GM12878 (cell line): ENCODE data around the gene DHRS7C. TPM values are rescaled to one million over a fixed set of nuclear protein-coding genes. Genes with fewer than 3 reads are reported as not detected.

ENCODE experiments used
- ATAC-seq: fragments of 200-7000 bp; cut with Tn5 transposase; 3 replicates; pipeline ENCODE4 v1.9.1; 2020; ENCODE audit warnings: mild to moderate bottlenecking, moderate library complexity
- BruUV-seq: library from RNA; stranded (reverse); fragments of 400-500 nt; replicated peaks from 2 replicates; lab custom pipeline; 2021; lab: Mats Ljungman, UMichigan
- CTCF ChIA-PET: fragments of 300-600 bp; sonication (Branson Sonifier 250); formaldehyde crosslinking; extraction: SDS; loops from one replicate; lab custom pipeline; 2021; ENCODE audit warnings: inconsistent platforms; lab: Yijun Ruan, JAX
- POLR2A ChIA-PET: fragments of 350-600 bp; formaldehyde crosslinking; extraction: SDS; loops from one replicate; lab custom pipeline; 2021; ENCODE audit warnings: inconsistent platforms; lab: Charles Lee
- RAD21 ChIA-PET: fragments of 300-600 bp; sonication (Branson Sonifier 250); formaldehyde crosslinking; loops from one replicate; lab custom pipeline; 2023; ENCODE audit warnings: antibody characterized with exemption; ENCODE audit not compliant: unreplicated experiment; lab: Charles Lee
- SMC1A ChIA-PET: fragments of 300-600 bp; sonication (Branson Sonifier 250); formaldehyde crosslinking; loops from one replicate; lab custom pipeline; 2023; ENCODE audit not compliant: unreplicated experiment, uncharacterized antibody; lab: Charles Lee
- DNase-seq: peaks from one replicate; pipeline ENCODE4 v3.0.0-alpha.2; 2011; ENCODE audit warnings: low read depth, low spot score
- FAIRE-seq: peaks from 3 replicates; lab custom pipeline; 2011; peaks lifted over from hg19 to GRCh38; lab: Jason Lieb, UNC
- H2AFZ ChIP-seq: 2 replicates; pipeline ENCODE4 v1.6.0; 2011; ENCODE audit warnings: low read depth, low read length, control low read depth; ENCODE audit not compliant: control insufficient read depth
- H3K27ac ChIP-seq: 2 replicates; pipeline ENCODE4 v1.5.1; 2011; ENCODE audit warnings: control low read depth; ENCODE audit not compliant: control insufficient read depth, insufficient read depth
- H3K27me3 ChIP-seq, 2 experiments: replicated peaks in 1 of 2; 2 replicates each; pipeline versions ENCODE4 v1.6.0 to v1.6.1; 2011; ENCODE audit warnings: low read length in 1 of 2; ENCODE audit not compliant: control insufficient read depth in 2 of 2, insufficient read depth in 2 of 2
- H3K36me3 ChIP-seq, 2 experiments: 2 replicates each; pipeline ENCODE4 v1.5.1; 2011; ENCODE audit warnings: low read length in 1 of 2; ENCODE audit not compliant: control insufficient read depth in 2 of 2, insufficient read depth in 2 of 2
- H3K4me1 ChIP-seq: 2 replicates; pipeline ENCODE4 v1.6.1; 2011; ENCODE audit warnings: mild to moderate bottlenecking, low read length, moderate library complexity, mixed read lengths; ENCODE audit not compliant: control insufficient read depth, insufficient read depth
- H3K4me2 ChIP-seq: 2 replicates; pipeline ENCODE4 v1.6.0; 2011; ENCODE audit warnings: control low read depth; ENCODE audit not compliant: control insufficient read depth, insufficient read depth
- H3K4me3 ChIP-seq: fragments of 200-600 bp; sonication (generic); 2 replicates; pipeline ENCODE4 v1.5.1; 2016
- H3K79me2 ChIP-seq: 2 replicates; pipeline ENCODE4 v1.6.0; 2011; ENCODE audit warnings: low read length; ENCODE audit not compliant: control insufficient read depth, insufficient read depth
- H3K9ac ChIP-seq: 2 replicates; pipeline ENCODE4 v1.8.0; 2011; ENCODE audit warnings: low read length, control low read depth, mixed read lengths; ENCODE audit not compliant: control insufficient read depth, insufficient read depth
- H3K9me3 ChIP-seq: replicated peaks from 3 replicates; pipeline ENCODE4 v1.5.1; 2011; ENCODE audit warnings: mild to moderate bottlenecking, low read length; ENCODE audit not compliant: control insufficient read depth, insufficient read depth
- H4K20me1 ChIP-seq: 2 replicates; pipeline ENCODE4 v1.6.0; 2011; ENCODE audit not compliant: control insufficient read depth, insufficient read depth
- ATF7 ChIP-seq: fragments of 450-650 bp; IDR thresholded peaks from 2 replicates; pipeline ENCODE4 v1.6.1; 2016; ENCODE audit warnings: low read depth, mild to moderate bottlenecking
- CREB1 ChIP-seq: IDR thresholded peaks from 2 replicates; pipeline ENCODE4 v1.6.1; 2012; ENCODE audit warnings: low read depth, mild to moderate bottlenecking, inconsistent platforms
- HDAC6 ChIP-seq: fragments of 200-600 bp; sonication (generic); IDR thresholded peaks from one replicate; pipeline ENCODE4 v1.8.0; 2017; ENCODE audit warnings: antibody characterized with exemption; ENCODE audit not compliant: unreplicated experiment
- NFXL1 ChIP-seq: fragments of 450-650 bp; IDR thresholded peaks from 2 replicates; pipeline ENCODE4 v1.6.1; 2017; ENCODE audit warnings: antibody characterized with exemption, mild to moderate bottlenecking, borderline replicate concordance
- RFX5 ChIP-seq: IDR thresholded peaks from 2 replicates; pipeline ENCODE4 v1.6.1; 2011; ENCODE audit warnings: low read depth, low read length, improper control_type of control experiment
- SMC3 ChIP-seq: IDR thresholded peaks from 2 replicates; pipeline ENCODE4 v1.6.1; 2011; ENCODE audit warnings: low read length, improper control_type of control experiment, borderline replicate concordance
- SUPT20H ChIP-seq: IDR thresholded peaks from 2 replicates; pipeline ENCODE4 v1.6.1; 2011; ENCODE audit warnings: low read depth, mild to moderate bottlenecking, low read length, moderate library complexity, borderline replicate concordance; ENCODE audit not compliant: control insufficient read depth
- TAF1 ChIP-seq: IDR thresholded peaks from 2 replicates; pipeline ENCODE4 v1.6.1; 2011; ENCODE audit warnings: mild to moderate bottlenecking, low read depth, low read length, borderline replicate concordance
- WRNIP1 ChIP-seq: IDR thresholded peaks from 2 replicates; pipeline ENCODE4 v1.6.1; 2011; ENCODE audit warnings: low read depth, low read length, improper control_type of control experiment, borderline replicate concordance
- WGBS: methylation state at CpG from one replicate; pipeline ENCODE4 v1.1.6; 2016; ENCODE audit warnings: low lambda C conversion rate; ENCODE audit not compliant: insufficient replicate concordance, insufficient coverage; ENCODE audit errors: missing lambda C conversion rate; 5-methylcytosine and 5-hydroxymethylcytosine counted together
- in situ Hi-C: fragments of 300-500 bp; cut with MboI; formaldehyde crosslinking; loops from 9 replicates; pipeline ENCODE4 v1.14.3; 2018; ENCODE audit warnings: mixed read lengths
- intact Hi-C: fragments of 100-400 bp; cut with micrococcal nuclease; formaldehyde crosslinking; loops from one replicate; pipeline ENCODE4 v1.14.2; 2022; ENCODE audit not compliant: unreplicated experiment
- polyA plus RNA-seq, 11 experiments: library from polyadenylated mRNA; depleted of rRNA in 4 of 11; unstranded in 6 of 11; stranded (reverse) in 5 of 11; fragments of >200 nt; fragmentation: Nextera tagmentation in 4 of 11; fragmentation: Illumina TruSeq in 1 of 11; extraction: Ambion mirVana in 4 of 11; extraction: Trizol in 1 of 11; gene quantifications; 1 replicate in 1 of 11; 2 replicates in 10 of 11; pipeline versions ENCODE4 v1.2.1 to v1.2.3, GENCODE V29; 2011 to 2016; ENCODE audit warnings: inconsistent platforms in 2 of 11, missing spikeins in 2 of 11, low read depth in 1 of 11
- total RNA-seq, 4 experiments: library from RNA; depleted of rRNA in 3 of 4; stranded (reverse); fragments of >200 nt in 3 of 4; fragmentation: Illumina TruSeq in 1 of 4; extraction: Trizol in 1 of 4; gene quantifications; 2 replicates each; pipeline versions ENCODE4 v1.2.1 to v1.2.3, GENCODE V29; 2013 to 2021
- TF ChIP-seq, protein P1 (sequence below): IDR thresholded peaks from 2 replicates; pipeline ENCODE4 v1.6.1; 2011; ENCODE audit warnings: borderline replicate concordance, low read depth, mild to moderate bottlenecking, moderate library complexity, low read length; ENCODE audit not compliant: insufficient read depth, poor library complexity, severe bottlenecking
- TF ChIP-seq, protein P2 (sequence below): fragments of 450-650 bp; IDR thresholded peaks from 2 replicates; pipeline ENCODE4 v1.6.1; 2016; ENCODE audit warnings: mild to moderate bottlenecking, moderate library complexity, borderline replicate concordance
- TF ChIP-seq, protein P3 (sequence below): fragments of 450-650 bp; conservative IDR thresholded peaks from 2 replicates; pipeline ENCODE4 v1.6.1; 2017; ENCODE audit warnings: mild to moderate bottlenecking, moderate library complexity
- TF ChIP-seq, protein P4 (sequence below): fragments of 450-650 bp; formaldehyde crosslinking; IDR thresholded peaks from 2 replicates; pipeline ENCODE4 v1.4.0; 2022; ENCODE audit warnings: mild to moderate bottlenecking, moderate library complexity

DHRS7C gene
- total and polyA plus RNA-seq, 10 of the 15 experiments (the other 5 are each of a cell fraction or from before 2014, with no cell fraction given): not detected

DNA sequence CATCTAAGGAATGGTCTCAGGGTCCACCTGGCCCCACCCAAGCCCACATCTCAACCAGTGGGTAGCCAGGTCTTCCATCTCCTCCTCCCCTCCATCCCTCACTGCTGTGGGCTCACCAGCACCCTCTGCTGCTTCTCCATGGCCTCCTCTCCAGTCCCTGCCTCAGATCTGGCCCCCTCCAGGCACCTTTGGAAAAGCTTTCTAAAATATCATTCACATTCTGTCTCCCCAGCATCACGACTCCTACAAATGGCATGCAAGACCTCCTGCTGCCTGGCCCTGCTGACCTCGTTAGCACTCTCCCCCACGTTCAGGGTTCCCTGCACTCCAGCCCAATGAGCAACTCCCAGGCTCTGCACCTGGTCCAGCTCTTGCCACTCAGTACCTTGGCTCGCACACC, 48.0 kb upstream of the DHRS7C start:
- Histone ChIP-seq H3K79me2 (no peaks in the 10 kb centered on the region), H3K4me2 (no peak overlapping the region), H2AFZ (no peak overlapping the region), H3K4me1 (no peaks in the 10 kb centered on the region), H3K27me3 (no peaks in the 10 kb centered on the region), H4K20me1 (no peaks in the 10 kb centered on the region), H3K36me3 (no peaks in the 10 kb centered on the region), H3K9me3 (no peaks in the 10 kb centered on the region), H3K27ac (no peak overlapping the region), H3K4me3 (no peak overlapping the region), H3K9ac (no peak overlapping the region)
- DNase-seq: no peak
- intact Hi-C loops (no loop called here), in situ Hi-C loops (loop anchor here (10.0 kb wide), 1 partner anchor 55 kb away; no protein-coding TSS in a partner anchor)
- no TSS peak for BruUV-seq
- no peak for ATAC-seq
- ChIA-PET RAD21 (no interaction called here), CTCF (no interaction called here), POLR2A (no interaction called here), SMC1A (no interaction called here)
- 0% methylated on average over 4 of the region's 4 CpGs for WGBS
- no peak for FAIRE-seq
- TF ChIP-seq WRNIP1 (no peak), NFXL1 (no peak), ATF7 (no peak), SMC3 (no peak), RFX5 (no peak), SUPT20H (no peak), CREB1 (no peak), HDAC6 (no peak), TAF1 (no peak)
- TF ChIP-seq, protein P1, sequence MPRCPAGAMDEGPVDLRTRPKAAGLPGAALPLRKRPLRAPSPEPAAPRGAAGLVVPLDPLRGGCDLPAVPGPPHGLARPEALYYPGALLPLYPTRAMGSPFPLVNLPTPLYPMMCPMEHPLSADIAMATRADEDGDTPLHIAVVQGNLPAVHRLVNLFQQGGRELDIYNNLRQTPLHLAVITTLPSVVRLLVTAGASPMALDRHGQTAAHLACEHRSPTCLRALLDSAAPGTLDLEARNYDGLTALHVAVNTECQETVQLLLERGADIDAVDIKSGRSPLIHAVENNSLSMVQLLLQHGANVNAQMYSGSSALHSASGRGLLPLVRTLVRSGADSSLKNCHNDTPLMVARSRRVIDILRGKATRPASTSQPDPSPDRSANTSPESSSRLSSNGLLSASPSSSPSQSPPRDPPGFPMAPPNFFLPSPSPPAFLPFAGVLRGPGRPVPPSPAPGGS: no peak
- TF ChIP-seq, protein P2, sequence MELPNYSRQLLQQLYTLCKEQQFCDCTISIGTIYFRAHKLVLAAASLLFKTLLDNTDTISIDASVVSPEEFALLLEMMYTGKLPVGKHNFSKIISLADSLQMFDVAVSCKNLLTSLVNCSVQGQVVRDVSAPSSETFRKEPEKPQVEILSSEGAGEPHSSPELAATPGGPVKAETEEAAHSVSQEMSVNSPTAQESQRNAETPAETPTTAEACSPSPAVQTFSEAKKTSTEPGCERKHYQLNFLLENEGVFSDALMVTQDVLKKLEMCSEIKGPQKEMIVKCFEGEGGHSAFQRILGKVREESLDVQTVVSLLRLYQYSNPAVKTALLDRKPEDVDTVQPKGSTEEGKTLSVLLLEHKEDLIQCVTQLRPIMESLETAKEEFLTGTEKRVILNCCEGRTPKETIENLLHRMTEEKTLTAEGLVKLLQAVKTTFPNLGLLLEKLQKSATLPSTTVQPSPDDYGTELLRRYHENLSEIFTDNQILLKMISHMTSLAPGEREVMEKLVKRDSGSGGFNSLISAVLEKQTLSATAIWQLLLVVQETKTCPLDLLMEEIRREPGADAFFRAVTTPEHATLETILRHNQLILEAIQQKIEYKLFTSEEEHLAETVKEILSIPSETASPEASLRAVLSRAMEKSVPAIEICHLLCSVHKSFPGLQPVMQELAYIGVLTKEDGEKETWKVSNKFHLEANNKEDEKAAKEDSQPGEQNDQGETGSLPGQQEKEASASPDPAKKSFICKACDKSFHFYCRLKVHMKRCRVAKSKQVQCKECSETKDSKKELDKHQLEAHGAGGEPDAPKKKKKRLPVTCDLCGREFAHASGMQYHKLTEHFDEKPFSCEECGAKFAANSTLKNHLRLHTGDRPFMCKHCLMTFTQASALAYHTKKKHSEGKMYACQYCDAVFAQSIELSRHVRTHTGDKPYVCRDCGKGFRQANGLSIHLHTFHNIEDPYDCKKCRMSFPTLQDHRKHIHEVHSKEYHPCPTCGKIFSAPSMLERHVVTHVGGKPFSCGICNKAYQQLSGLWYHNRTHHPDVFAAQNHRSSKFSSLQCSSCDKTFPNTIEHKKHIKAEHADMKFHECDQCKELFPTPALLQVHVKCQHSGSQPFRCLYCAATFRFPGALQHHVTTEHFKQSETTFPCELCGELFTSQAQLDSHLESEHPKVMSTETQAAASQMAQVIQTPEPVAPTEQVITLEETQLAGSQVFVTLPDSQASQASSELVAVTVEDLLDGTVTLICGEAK: no peak
- TF ChIP-seq, protein P3, sequence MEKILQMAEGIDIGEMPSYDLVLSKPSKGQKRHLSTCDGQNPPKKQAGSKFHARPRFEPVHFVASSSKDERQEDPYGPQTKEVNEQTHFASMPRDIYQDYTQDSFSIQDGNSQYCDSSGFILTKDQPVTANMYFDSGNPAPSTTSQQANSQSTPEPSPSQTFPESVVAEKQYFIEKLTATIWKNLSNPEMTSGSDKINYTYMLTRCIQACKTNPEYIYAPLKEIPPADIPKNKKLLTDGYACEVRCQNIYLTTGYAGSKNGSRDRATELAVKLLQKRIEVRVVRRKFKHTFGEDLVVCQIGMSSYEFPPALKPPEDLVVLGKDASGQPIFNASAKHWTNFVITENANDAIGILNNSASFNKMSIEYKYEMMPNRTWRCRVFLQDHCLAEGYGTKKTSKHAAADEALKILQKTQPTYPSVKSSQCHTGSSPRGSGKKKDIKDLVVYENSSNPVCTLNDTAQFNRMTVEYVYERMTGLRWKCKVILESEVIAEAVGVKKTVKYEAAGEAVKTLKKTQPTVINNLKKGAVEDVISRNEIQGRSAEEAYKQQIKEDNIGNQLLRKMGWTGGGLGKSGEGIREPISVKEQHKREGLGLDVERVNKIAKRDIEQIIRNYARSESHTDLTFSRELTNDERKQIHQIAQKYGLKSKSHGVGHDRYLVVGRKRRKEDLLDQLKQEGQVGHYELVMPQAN: no peak
- TF ChIP-seq, protein P4, sequence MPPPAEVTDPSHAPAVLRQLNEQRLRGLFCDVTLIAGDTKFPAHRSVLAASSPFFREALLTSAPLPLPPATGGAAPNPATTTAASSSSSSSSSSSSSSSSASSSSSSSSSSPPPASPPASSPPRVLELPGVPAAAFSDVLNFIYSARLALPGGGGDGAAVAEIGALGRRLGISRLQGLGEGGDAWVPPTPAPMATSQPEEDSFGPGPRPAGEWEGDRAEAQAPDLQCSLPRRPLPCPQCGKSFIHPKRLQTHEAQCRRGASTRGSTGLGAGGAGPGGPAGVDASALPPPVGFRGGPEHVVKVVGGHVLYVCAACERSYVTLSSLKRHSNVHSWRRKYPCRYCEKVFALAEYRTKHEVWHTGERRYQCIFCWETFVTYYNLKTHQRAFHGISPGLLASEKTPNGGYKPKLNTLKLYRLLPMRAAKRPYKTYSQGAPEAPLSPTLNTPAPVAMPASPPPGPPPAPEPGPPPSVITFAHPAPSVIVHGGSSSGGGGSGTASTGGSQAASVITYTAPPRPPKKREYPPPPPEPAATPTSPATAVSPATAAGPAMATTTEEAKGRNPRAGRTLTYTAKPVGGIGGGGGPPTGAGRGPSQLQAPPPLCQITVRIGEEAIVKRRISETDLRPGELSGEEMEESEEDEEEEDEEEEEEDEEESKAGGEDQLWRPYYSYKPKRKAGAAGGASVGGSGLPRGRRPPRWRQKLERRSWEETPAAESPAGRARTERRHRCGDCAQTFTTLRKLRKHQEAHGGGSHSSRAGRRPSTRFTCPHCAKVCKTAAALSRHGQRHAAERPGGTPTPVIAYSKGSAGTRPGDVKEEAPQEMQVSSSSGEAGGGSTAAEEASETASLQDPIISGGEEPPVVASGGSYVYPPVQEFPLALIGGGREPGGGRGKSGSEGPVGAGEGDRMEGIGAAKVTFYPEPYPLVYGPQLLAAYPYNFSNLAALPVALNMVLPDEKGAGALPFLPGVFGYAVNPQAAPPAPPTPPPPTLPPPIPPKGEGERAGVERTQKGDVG (CRISPR knock-in tag): no peak
